ENCODE results near the gene BPIFB6.

GRCh38 chr20:33076662-33077372 is 45.4 kb downstream of the BPIFB6 start:
- TF ChIP-seq MAX (IDR thresholded peaks at IDR 0.05) = no peak
- no peak for TF ChIP-seq CEBPB (IDR thresholded peaks at IDR 0.05)
- no peak for TF ChIP-seq CTCF (IDR thresholded peaks at IDR 0.05)
- no peak for TF ChIP-seq HMGXB4 (CRISPR knock-in tag; IDR thresholded peaks at IDR 0.05; ENCODE audit: borderline replicate concordance)
- TF ChIP-seq REST (IDR thresholded peaks at IDR 0.05) = no peak
- TF ChIP-seq CHD4 (IDR thresholded peaks at IDR 0.05; ENCODE audit: borderline replicate concordance) = no peak
- no peak for TF ChIP-seq EP300 (IDR thresholded peaks at IDR 0.05)
- TF ChIP-seq RAD21 (conservative IDR thresholded peaks at IDR 0.05 in 1 of 2, IDR thresholded peaks at IDR 0.05 in 1 of 2) = no peak
- no peak for TF ChIP-seq NR3C1 (IDR thresholded peaks at IDR 0.05)
- no peak for TF ChIP-seq RFX5 (IDR thresholded peaks at IDR 0.05)
- TF ChIP-seq HDAC2 (IDR thresholded peaks at IDR 0.05) = no peak

All from A549 (cell line).